AML-193 (cell line): ENCODE results near the gene UPB1.
"Not testable (repeated sequence)": the region's sequence is repeated elsewhere in the genome, so short reads cannot be mapped to it uniquely, and the experiment has no call there.

ENCODE experiments used
- DNase-seq, 2 experiments: peaks; one replicate each; lab custom pipeline; 2025; lab: John Stamatoyannopoulos, UW

The UPB1 gene

GRCh38 chr22:24504956-24505736, 10.0 kb downstream of the UPB1 start:
- DNase-seq, result no peak

- no peak for DNase-seq
Observed at GRCh38 chr22:24506802-24507438, 11.8 kb downstream of the UPB1 start.

GRCh38 chr22:24507716-24508115, 12.6 kb downstream of the UPB1 start:
- no peak for DNase-seq

GRCh38 chr22:24510637-24511625, 15.8 kb downstream of the UPB1 start:
- peak; percentile 95 to 96 for DNase-seq

GRCh38 chr22:24512043-24512442, 16.9 kb downstream of the UPB1 start:
- peak; percentile 65 to 70 for DNase-seq

- DNase-seq, result no peak
Observed at GRCh38 chr22:24513378-24514240, 18.5 kb downstream of the UPB1 start.

GRCh38 chr22:24514241-24515026, 19.3 kb downstream of the UPB1 start:
- DNase-seq, result no peak

GRCh38 chr22:24515027-24515338, 19.9 kb downstream of the UPB1 start:
- DNase-seq, result no peak

GRCh38 chr22:24516301-24516737, 21.2 kb downstream of the UPB1 start:
- DNase-seq, result no peak

GRCh38 chr22:24517446-24517845, 22.3 kb downstream of the UPB1 start:
- DNase-seq, result no peak

GRCh38 chr22:24518228-24518627, 23.1 kb downstream of the UPB1 start:
- DNase-seq, result no peak

GRCh38 chr22:24518771-24519485, 23.8 kb downstream of the UPB1 start:
- no peak for DNase-seq

- no peak for DNase-seq
Observed at GRCh38 chr22:24519496-24519895, 24.4 kb downstream of the UPB1 start.

GRCh38 chr22:24521791-24522245, 26.7 kb downstream of the UPB1 start:
- peak; percentile 59 to 63 for DNase-seq

- no peak for DNase-seq
Observed at GRCh38 chr22:24523873-24524272, 28.7 kb downstream of the UPB1 start.

GRCh38 chr22:24525416-24526037, 30.4 kb downstream of the UPB1 start:
- peak; percentile 80 to 83 for DNase-seq

- DNase-seq, result no peak
Observed at GRCh38 chr22:24526191-24526590, 31.1 kb downstream of the UPB1 start.

- DNase-seq, result no peak
Observed at GRCh38 chr22:24529898-24530297, 34.8 kb downstream of the UPB1 start.

GRCh38 chr22:24530968-24531367, 35.8 kb downstream of the UPB1 start:
- DNase-seq, result not testable (repeated sequence)
